ENCODE results near the gene RAB4A. TPM values are rescaled to one million over a fixed set of nuclear protein-coding genes. Genes with fewer than 3 reads are reported as not detected.

RAB4A gene
- total and polyA plus RNA-seq, 9 of the 15 experiments (the other 6 are each of a cell fraction or from before 2014, with no cell fraction given): 8.3 to 61.0 (median 26.7) TPM

- TF ChIP-seq CHD7 (IDR thresholded peaks at IDR 0.05; ENCODE audit: low read depth, low read length): no peak
- TF ChIP-seq SETDB1 (IDR thresholded peaks at IDR 0.05; ENCODE audit: low read length): no peak
- no peak for TF ChIP-seq MLLT1 (IDR thresholded peaks at IDR 0.05)
- no peak for TF ChIP-seq PRMT5 (CRISPR knock-in tag; IDR thresholded peaks at IDR 0.05)
- peak; percentile 30; the same call in 1 of the 2 replicates for TF ChIP-seq SOX6 (IDR thresholded peaks at IDR 0.05)
- peak; percentile 67; the same call in 1 of the 2 replicates for TF ChIP-seq ELF2 (CRISPR knock-in tag; IDR thresholded peaks at IDR 0.05)
- TF ChIP-seq MNT (conservative IDR thresholded peaks at IDR 0.05): peak in 1 of 2 experiments; percentile 37; a peak in 1 of 4 replicates
- TF ChIP-seq ARID3B (CRISPR knock-in tag; IDR thresholded peaks at IDR 0.05; ENCODE audit: borderline replicate concordance): no peak
Measured at GRCh38 chr1:229342656-229343569, 72.0 kb downstream of the RAB4A start, which contains the start of gene CCSAP (continued).
